ENCODE results near the gene MRPL19. TPM values are rescaled to one million over a fixed set of nuclear protein-coding genes. Genes with fewer than 3 reads are reported as not detected.

MRPL19 gene
- total and polyA plus RNA-seq, 2 of the 13 experiments (the other 11 are each of a cell fraction or from before 2014, with no cell fraction given): 43.2 to 163 TPM

- TF ChIP-seq ZBTB40 (IDR thresholded peaks at IDR 0.05) (no peak), ZBTB40 (CRISPR knock-in tag; IDR thresholded peaks at IDR 0.05) (no peak), ZFP36L1 (CRISPR knock-in tag; IDR thresholded peaks at IDR 0.05) (no peak), ZNF782 (CRISPR knock-in tag; IDR thresholded peaks at IDR 0.05; ENCODE audit: borderline replicate concordance) (no peak), KAT8 (CRISPR knock-in tag; IDR thresholded peaks at IDR 0.05) (peak; percentile 21; the same call in 1 of the 2 replicates), CTCF (CRISPR knock-in tag; IDR thresholded peaks at IDR 0.05) (peak; percentile 96), HNF1B (CRISPR knock-in tag; IDR thresholded peaks at IDR 0.05) (no peak), EP300 (IDR thresholded peaks at IDR 0.05; ENCODE audit: low read depth in 2 of 2, low read length in 2 of 2) (no peak), EP300 (CRISPR knock-in tag; IDR thresholded peaks at IDR 0.05; ENCODE audit: borderline replicate concordance) (no peak), ZNF616 (CRISPR knock-in tag; IDR thresholded peaks at IDR 0.05; ENCODE audit: low read depth) (no peak), IKZF4 (CRISPR knock-in tag; IDR thresholded peaks at IDR 0.05; ENCODE audit: borderline replicate concordance, low read depth, not compliant biosample characterization) (no peak), MEF2D (CRISPR knock-in tag; IDR thresholded peaks at IDR 0.05) (no peak), KMT2B (CRISPR knock-in tag; IDR thresholded peaks at IDR 0.05) (no peak)
- TF ChIP-seq, protein P1, sequence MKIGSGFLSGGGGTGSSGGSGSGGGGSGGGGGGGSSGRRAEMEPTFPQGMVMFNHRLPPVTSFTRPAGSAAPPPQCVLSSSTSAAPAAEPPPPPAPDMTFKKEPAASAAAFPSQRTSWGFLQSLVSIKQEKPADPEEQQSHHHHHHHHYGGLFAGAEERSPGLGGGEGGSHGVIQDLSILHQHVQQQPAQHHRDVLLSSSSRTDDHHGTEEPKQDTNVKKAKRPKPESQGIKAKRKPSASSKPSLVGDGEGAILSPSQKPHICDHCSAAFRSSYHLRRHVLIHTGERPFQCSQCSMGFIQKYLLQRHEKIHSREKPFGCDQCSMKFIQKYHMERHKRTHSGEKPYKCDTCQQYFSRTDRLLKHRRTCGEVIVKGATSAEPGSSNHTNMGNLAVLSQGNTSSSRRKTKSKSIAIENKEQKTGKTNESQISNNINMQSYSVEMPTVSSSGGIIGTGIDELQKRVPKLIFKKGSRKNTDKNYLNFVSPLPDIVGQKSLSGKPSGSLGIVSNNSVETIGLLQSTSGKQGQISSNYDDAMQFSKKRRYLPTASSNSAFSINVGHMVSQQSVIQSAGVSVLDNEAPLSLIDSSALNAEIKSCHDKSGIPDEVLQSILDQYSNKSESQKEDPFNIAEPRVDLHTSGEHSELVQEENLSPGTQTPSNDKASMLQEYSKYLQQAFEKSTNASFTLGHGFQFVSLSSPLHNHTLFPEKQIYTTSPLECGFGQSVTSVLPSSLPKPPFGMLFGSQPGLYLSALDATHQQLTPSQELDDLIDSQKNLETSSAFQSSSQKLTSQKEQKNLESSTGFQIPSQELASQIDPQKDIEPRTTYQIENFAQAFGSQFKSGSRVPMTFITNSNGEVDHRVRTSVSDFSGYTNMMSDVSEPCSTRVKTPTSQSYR (CRISPR knock-in tag; IDR thresholded peaks at IDR 0.05; ENCODE audit: borderline replicate concordance): peak; percentile 15; the same call in 1 of the 2 replicates
Observed at GRCh38 chr2:75627902-75628504, 18.6 kb upstream of the MRPL19 start (continued).

Measured in HepG2 (cell line).